Measurements from ENCODE around the gene HKDC1.

- TF ChIP-seq CTCF (IDR thresholded peaks at IDR 0.05) = no peak
- TF ChIP-seq POLR2A (IDR thresholded peaks at IDR 0.05; ENCODE audit: low read depth) = no peak
- no peak for TF ChIP-seq POLR2AphosphoS5 (IDR thresholded peaks at IDR 0.05)
Measured at GRCh38 chr10:69230128-69230527, 10.0 kb downstream of the HKDC1 start.

Measured in esophagus muscularis mucosa (tissue), 3 donors.